ENCODE measurements around the gene LAMB1. TPM values are rescaled to one million over a fixed set of nuclear protein-coding genes. Genes with fewer than 3 reads are reported as not detected.

LAMB1 gene
- total and polyA plus RNA-seq, 2 of the 13 experiments (the other 11 are each of a cell fraction or from before 2014, with no cell fraction given): 109 to 124 TPM

GRCh38 chr7:108037741-108038140 is 34.8 kb upstream of the LAMB1 start:
- WGBS (ENCODE audit: low lambda C conversion rate): 93% methylated on average over 1 of the region's 1 CpG
- ChIA-PET CTCF (ENCODE audit: low intra/inter-chr PET ratio, low total read pairs) (no interaction called here), POLR2A (no interaction called here)
- intact Hi-C loops (cut with micrococcal nuclease; ENCODE audit: unreplicated experiment) (no loop called here), in situ Hi-C loops (cut with HindIII; ENCODE audit: extremely low pct_ligation_motif_present, low pct_unique_long_range_greater_than_20kb) (no loop called here)
- Histone ChIP-seq H3K4me3 (replicated peaks in 1 of 3; ENCODE audit: insufficient read depth in 1 of 3, low read depth in 2 of 3, low read length in 3 of 3) (no peak overlapping the region), H3K27me3 (ENCODE audit: control insufficient read depth in 1 of 2, insufficient read depth in 2 of 2, low read length in 2 of 2) (no peaks in the 10 kb centered on the region), H3K4me2 (ENCODE audit: low read depth, low read length) (no peak overlapping the region), H3K79me2 (ENCODE audit: insufficient read depth, low read length) (no peaks in the 10 kb centered on the region), H3K9ac (ENCODE audit: insufficient read depth, low read depth, low read length) (no peak overlapping the region), H4K20me1 (ENCODE audit: insufficient read depth, low read length) (no peaks in the 10 kb centered on the region), H3K27ac (ENCODE audit: extremely low read length, insufficient read depth, low read length) (no peak overlapping the region), H3K36me3 (replicated peaks in 1 of 2; ENCODE audit: control insufficient read depth in 1 of 2, insufficient read depth in 2 of 2, low read length in 2 of 2) (no peaks in the 10 kb centered on the region), H3K4me1 (ENCODE audit: insufficient read depth, low read length) (peaks cover 40% of the 10 kb centered on the region), H3K9me3 (ENCODE audit: low read length) (no peaks in the 10 kb centered on the region), H2AFZ (ENCODE audit: low read length) (no peak overlapping the region)
- BruUV-seq (replicated peaks): no TSS peak
- ATAC-seq (no peak), FAIRE-seq (no peak), DNase-seq (ENCODE audit: low spot score) (no peak)
- TF ChIP-seq ZNF510 (CRISPR knock-in tag; IDR thresholded peaks at IDR 0.05; ENCODE audit: low read depth) (no peak), MEIS1 (CRISPR knock-in tag; IDR thresholded peaks at IDR 0.05; ENCODE audit: borderline replicate concordance) (no peak), MXD1 (CRISPR knock-in tag; IDR thresholded peaks at IDR 0.05) (no peak), KDM4B (CRISPR knock-in tag; IDR thresholded peaks at IDR 0.05) (no peak), KLF16 (CRISPR knock-in tag; IDR thresholded peaks at IDR 0.05) (no peak), ZNF17 (CRISPR knock-in tag; IDR thresholded peaks at IDR 0.05) (no peak), CHD2 (IDR thresholded peaks at IDR 0.05; ENCODE audit: low read depth, low read length) (no peak), GMEB1 (CRISPR knock-in tag; IDR thresholded peaks at IDR 0.05; ENCODE audit: borderline replicate concordance) (no peak), E2F1 (CRISPR knock-in tag; IDR thresholded peaks at IDR 0.05) (no peak), ATF6 (CRISPR knock-in tag; conservative IDR thresholded peaks at IDR 0.05) (no peak), STAT6 (CRISPR knock-in tag; IDR thresholded peaks at IDR 0.05; ENCODE audit: borderline replicate concordance) (no peak), PAWR (CRISPR knock-in tag; IDR thresholded peaks at IDR 0.05; ENCODE audit: borderline replicate concordance) (no peak), ZKSCAN1 (IDR thresholded peaks at IDR 0.05; ENCODE audit: low read length) (no peak), POGK (CRISPR knock-in tag; conservative IDR thresholded peaks at IDR 0.05) (no peak), ZBTB7A (CRISPR knock-in tag; IDR thresholded peaks at IDR 0.05) (no peak), RFX1 (IDR thresholded peaks at IDR 0.05) (no peak)

All from HepG2 (cell line).